HepG2 (cell line): ENCODE results near the gene ELOVL7.

ENCODE experiments used
- ARID3A ChIP-seq: IDR thresholded peaks from 2 replicates; pipeline ENCODE4 v1.6.1; 2012; ENCODE audit warnings: low read depth, low read length, improper control_type of control experiment
- FOXK1 ChIP-seq: sonication (generic); formaldehyde crosslinking; IDR thresholded peaks from 2 replicates; pipeline ENCODE4 v1.4.0; 2020; ENCODE audit warnings: low read depth, missing genetic modification reagents, borderline replicate concordance
- FOXO4 ChIP-seq: sonication (generic); formaldehyde crosslinking; conservative IDR thresholded peaks from 2 replicates; pipeline ENCODE4 v1.8.1; 2023; ENCODE audit warnings: missing genetic modification reagents
- GATAD2A ChIP-seq: IDR thresholded peaks from 2 replicates; pipeline ENCODE4 v1.6.1; 2016
- NKX3-1 ChIP-seq: sonication (generic); formaldehyde crosslinking; IDR thresholded peaks from 2 replicates; pipeline ENCODE4 v1.5.0; 2020; ENCODE audit warnings: missing genetic modification reagents
- PHB2 ChIP-seq: fragments of 450-650 bp; IDR thresholded peaks from 2 replicates; pipeline ENCODE4 v1.6.1; 2018; ENCODE audit not compliant: partially characterized antibody
- RBFOX2 ChIP-seq: fragments of 200-400 bp; formaldehyde crosslinking; IDR thresholded peaks from 2 replicates; pipeline ENCODE4 v1.6.1; 2017; ENCODE audit warnings: low read depth, mild to moderate bottlenecking, low read length
- ZNF281 ChIP-seq: sonication (generic); formaldehyde crosslinking; IDR thresholded peaks from 2 replicates; pipeline ENCODE4 v1.4.0; 2020; ENCODE audit warnings: missing genetic modification reagents, borderline replicate concordance
- ZNF496 ChIP-seq: sonication (generic); formaldehyde crosslinking; IDR thresholded peaks from 2 replicates; pipeline ENCODE4 v1.8.1; 2023; ENCODE audit warnings: mild to moderate bottlenecking, moderate library complexity, missing genetic modification reagents; ENCODE audit not compliant: insufficient replicate concordance

GRCh38 chr5:60738461-60738860 is 105.6 kb downstream of the ELOVL7 start:
- TF ChIP-seq FOXO4 (CRISPR knock-in tag), result no peak
- TF ChIP-seq ARID3A, result no peak
- no peak for TF ChIP-seq FOXK1 (CRISPR knock-in tag)
- TF ChIP-seq PHB2, result no peak
- TF ChIP-seq NKX3-1 (CRISPR knock-in tag), result no peak
- no peak for TF ChIP-seq ZNF496 (CRISPR knock-in tag)
- TF ChIP-seq GATAD2A (CRISPR knock-in tag), result no peak
- no peak for TF ChIP-seq RBFOX2
- no peak for TF ChIP-seq ZNF281 (CRISPR knock-in tag)
